HG03039 (cell line): ENCODE measurements around the gene SRGN.
"Not testable (repeated sequence)": the region's sequence is repeated elsewhere in the genome, so short reads cannot be mapped to it uniquely, and the experiment has no call there.

Experiments
- ATAC-seq: cut with Tn5 transposase; IDR thresholded peaks from one replicate; pipeline ENCODE4 v1.9.1; 2021; ENCODE audit warnings: mild to moderate bottlenecking, moderate library complexity; ENCODE audit not compliant: unreplicated experiment

The SRGN gene

GRCh38 chr10:69087590-69088470 lies at the start of gene SRGN:
Gene SRGN (plus strand): TSS chr10:69088103. CDS start chr10:69088158, 55 bp downstream.
- peak; percentile 42 for ATAC-seq

- not testable (repeated sequence) for ATAC-seq
These were observed 47.0 kb upstream of the SRGN start for GRCh38 chr10:69040904-69041303.

DNA sequence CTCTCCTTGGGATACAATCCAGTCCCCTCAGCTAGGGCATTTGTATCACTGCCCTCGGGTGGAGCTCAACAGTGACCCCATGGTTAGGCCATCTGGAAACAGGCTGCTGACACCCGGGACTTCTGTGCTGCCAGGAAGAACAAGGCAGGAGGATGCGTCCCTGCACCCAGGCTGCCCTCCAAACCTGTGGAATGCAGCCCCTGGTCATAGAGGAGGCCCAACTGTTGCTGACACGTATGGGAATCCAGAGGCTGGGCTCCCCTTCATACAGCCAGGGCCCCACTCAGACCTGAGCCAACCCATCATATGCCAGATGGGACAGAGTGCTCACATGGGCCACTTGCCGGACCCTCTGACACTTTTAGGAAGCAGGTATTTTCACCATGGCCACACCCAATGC lies 45.5 kb upstream of the SRGN start:
- no peak for ATAC-seq

DNA sequence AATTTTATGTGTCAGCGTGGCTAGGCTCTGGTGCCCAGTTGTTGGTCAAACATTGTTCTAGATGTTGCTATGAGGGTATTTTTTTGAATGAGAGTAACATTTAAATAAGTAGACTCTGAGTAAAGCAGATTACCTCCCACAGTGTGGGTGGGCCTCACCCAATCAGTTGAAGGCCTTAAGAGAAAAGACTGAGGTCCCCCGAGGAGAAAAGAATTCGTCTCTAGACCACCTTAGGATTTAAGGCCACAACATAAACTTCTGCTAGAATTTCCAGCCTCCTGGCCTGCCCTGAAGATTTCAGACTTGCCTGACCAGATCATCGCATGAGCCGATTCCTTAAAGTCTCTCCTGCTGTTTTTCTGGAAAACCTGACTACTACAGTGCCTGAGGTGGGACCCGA lies 45.1 kb upstream of the SRGN start:
- no peak for ATAC-seq

- ATAC-seq = no peak
These were observed 43.9 kb upstream of the SRGN start for GRCh38 chr10:69043931-69044531.

DNA sequence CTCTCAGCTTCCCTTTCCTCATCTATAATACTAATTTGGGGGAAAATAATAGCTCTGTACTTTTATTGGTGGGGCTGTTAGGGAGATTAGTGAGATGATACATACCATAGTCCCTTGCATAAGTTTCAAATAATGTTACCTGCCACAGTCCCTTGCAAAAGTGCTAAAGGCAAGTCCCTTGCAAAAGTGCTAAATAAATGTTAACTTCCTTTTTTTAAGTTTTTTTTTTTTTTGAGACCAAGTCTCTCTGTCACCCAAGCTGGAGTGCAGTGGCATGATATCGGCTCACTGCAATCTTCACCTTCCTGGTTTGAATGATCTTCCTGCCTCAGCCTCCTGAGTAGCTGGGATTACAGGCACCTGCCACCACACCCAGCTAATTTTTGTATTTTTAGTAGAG lies 43.4 kb upstream of the SRGN start:
- no peak for ATAC-seq

- ATAC-seq = peak; percentile 59
These were observed 42.2 kb upstream of the SRGN start for GRCh38 chr10:69045441-69046300.

- no peak for ATAC-seq
These were observed 40.6 kb upstream of the SRGN start for GRCh38 chr10:69047111-69047832.

DNA sequence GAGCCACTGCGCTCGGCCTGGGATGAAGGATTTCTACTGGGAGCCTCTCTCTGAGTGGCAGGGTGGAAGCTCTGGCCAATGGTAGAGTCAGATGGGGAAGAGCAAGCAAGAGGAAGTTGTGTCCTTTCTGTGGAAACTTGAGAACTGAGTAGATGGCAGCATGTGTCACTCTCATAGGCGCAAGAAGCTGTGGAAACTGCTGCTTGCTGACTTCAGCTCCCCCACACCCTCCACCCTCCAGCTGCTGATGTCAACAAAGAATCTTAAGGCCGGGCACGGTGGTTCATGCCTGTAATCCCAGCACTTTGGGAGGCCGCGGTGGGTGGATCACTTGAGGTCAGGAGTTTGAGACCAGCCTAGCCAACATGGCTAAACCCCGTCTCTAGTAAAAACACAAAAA lies 39.8 kb upstream of the SRGN start:
- no peak for ATAC-seq

DNA sequence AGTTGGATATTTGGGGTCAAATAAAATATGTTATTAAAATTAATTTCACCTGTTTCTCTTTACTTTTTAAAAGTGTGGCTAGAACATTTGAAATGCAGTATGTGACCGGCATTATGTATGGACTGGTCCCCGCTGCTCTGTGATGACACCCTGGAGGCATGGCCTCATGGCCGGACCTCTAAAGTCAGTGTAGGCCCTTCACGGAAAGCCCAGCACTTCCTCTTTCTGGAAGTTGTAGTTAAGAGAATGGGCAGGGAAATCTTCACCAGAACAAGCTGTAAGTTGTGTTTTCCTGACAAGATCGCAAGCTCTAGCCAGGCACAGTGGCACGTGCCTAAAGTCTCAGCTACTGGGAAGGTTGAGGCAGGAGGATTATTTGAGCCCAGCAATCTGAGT lies 38.3 kb upstream of the SRGN start:
- ATAC-seq = no peak

GRCh38 chr10:69051303-69051702 lies 36.6 kb upstream of the SRGN start:
- ATAC-seq = no peak

GRCh38 chr10:69051710-69052487 lies 36.0 kb upstream of the SRGN start:
- ATAC-seq = no peak

GRCh38 chr10:69052736-69053135 lies 35.2 kb upstream of the SRGN start:
- ATAC-seq = no peak

DNA sequence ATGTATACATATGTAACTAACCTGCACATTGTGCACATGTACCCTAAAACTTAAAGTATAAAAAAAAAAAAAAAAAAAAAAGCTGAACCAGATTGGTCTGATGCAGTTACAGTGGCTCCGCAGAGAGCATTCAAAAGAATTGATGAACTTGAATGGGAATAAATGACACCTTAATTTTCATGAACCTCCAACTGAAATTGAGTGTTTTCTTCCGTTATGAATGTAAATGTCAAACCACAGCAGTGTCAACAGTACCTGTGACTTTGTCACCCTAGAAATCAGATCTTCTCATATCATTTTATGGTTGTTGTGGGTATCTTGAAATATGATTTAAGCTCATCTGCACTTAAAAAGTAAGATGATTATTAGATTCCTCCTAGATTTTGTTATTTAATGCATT lies 32.7 kb upstream of the SRGN start:
- ATAC-seq = no peak

DNA sequence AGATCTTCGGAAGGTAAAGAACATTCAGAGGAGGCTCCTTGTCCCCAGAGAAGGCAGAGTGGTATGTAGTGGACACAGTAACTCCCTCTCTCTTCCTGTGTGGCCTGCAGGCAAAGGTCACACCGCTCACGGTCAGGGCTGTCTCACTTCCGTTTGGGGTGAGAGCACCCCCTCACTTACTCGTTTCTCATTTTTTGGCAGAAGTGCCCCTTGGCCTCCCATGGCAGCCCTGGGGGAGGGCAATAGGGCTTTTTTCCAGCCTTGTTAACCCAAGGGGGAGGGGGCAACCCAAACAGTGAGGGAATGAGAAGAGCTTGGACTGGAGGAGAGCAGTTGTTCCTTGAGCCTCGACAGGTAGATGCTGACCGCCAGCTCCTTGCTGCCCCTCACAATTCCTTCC lies 31.8 kb upstream of the SRGN start:
- no peak for ATAC-seq

GRCh38 chr10:69056536-69057260 lies 31.2 kb upstream of the SRGN start:
- ATAC-seq = no peak

DNA sequence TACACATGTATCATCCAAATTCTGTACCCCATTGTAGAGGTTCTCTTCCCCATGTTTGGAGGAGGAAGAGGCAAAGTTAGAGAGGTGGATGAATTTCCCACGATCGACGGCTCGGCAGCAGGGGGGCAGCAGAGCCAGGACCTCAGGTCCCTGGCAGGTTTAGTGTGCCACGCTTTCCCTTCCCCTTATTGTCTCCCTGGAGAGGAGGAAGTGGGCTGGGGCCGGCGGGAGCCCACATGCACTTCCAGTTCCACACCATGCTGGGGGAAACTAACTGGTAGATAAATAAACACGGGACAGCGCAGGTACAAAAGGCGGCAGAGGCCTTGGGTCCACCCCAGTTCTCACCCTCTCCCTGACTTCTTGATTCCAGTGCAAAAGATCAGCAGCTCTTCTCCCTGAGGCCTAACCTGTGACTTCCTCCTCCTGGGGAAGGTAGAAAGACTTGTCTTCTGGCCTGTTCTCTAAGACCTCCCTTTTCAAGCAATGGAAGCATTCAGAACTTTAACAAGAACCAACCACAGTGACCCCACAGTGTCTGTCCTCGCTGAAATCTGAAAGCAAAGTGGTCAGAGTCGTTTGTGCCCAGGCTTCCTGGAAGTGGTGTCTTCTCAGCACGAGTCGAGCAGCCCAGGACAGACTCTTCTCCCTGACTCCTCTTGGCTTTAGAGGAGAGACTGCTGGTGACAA lies 30.5 kb upstream of the SRGN start:
- no peak for ATAC-seq

DNA sequence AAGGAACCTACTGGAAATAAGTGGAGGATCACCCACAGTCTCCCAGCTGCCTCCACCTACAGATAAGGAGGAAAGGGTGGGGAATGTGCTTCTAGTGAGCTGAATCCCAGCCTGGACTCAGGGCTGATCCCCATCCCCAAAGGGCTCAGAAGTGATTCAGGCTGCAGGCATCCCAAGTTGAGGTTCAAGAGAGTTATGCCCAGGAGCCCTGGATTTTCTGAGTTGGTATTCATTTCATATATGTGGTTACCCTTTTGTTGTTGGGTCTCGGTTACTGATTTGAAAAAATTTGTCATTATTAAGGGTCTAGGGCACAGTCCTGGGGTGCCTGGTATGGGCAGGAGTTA lies 30.0 kb upstream of the SRGN start:
- no peak for ATAC-seq
